Left lung (tissue), 10 donors: Measurements from ENCODE around the gene ZGPAT. TPM values are rescaled to one million over a fixed set of nuclear protein-coding genes. Genes with fewer than 3 reads are reported as not detected.

Experiments used
- ATAC-seq: fragments of 200-7000 bp; cut with Tn5 transposase; one replicate; pipeline ENCODE4 v1.9.1; 2020; ENCODE audit warnings: moderate library complexity
- DNase-seq, 4 donors: peaks; one replicate each; pipeline ENCODE4 v3.0.0-alpha.2; 2013 to 2020
- H3K27ac ChIP-seq, 2 donors: fragments of 200-600 bp; sonication (generic) in 1 of 2; one replicate each; pipeline versions ENCODE4 v1.5.0 to v1.8.0; 2020 to 2021
- H3K27me3 ChIP-seq, 2 donors: fragments of 200-600 bp; sonication (generic) in 1 of 2; one replicate each; pipeline versions ENCODE4 v1.5.0 to v1.8.0; 2020 to 2021
- H3K36me3 ChIP-seq, 2 donors: fragments of 200-600 bp; sonication (generic) in 1 of 2; one replicate each; pipeline versions ENCODE4 v1.5.0 to v1.8.0; 2020 to 2021
- H3K4me1 ChIP-seq, 2 donors: fragments of 200-600 bp; one replicate each; pipeline ENCODE4 v1.8.0; 2021
- H3K4me3 ChIP-seq, 2 donors: fragments of 200-600 bp; sonication (generic) in 1 of 2; one replicate each; pipeline versions ENCODE4 v1.5.0 to v1.8.0; 2020 to 2021; ENCODE audit warnings: mild to moderate bottlenecking in 1 of 2
- H3K9me3 ChIP-seq, 2 donors: fragments of 200-600 bp; sonication (generic) in 1 of 2; one replicate each; pipeline versions ENCODE4 v1.5.0 to v1.8.0; 2020 to 2021
- CTCF ChIP-seq, 2 donors: fragments of 200-600 bp; sonication (generic) in 1 of 2; IDR thresholded peaks; one replicate each; pipeline versions ENCODE4 v1.5.0 to v1.8.0; 2021; ENCODE audit warnings: antibody characterized with exemption in 2 of 2
- intact Hi-C, 2 donors: fragments of 100-400 bp; cut with DNase I; formaldehyde crosslinking; loops; one replicate each; pipeline versions ENCODE4 v1.11.2 to v1.14.2; 2022
- polyA plus RNA-seq, 6 donors: library from polyadenylated mRNA; unstranded; fragments of 120-200 nt; gene quantifications; one replicate each; pipeline ENCODE4 v1.2.1, GENCODE V29; 2013; ENCODE audit not compliant: insufficient read length in 6 of 6
- total RNA-seq, 2 donors: library from RNA; stranded (reverse); fragmentation: NEBNext Ultra II Directional; extraction: Animal tissue kit (Norgen Biotek cat#: 25700); gene quantifications; one replicate each; pipeline ENCODE4 v1.2.1, GENCODE V29; 2021
- donor health status: DM: no; HTN: yes; CAD: no.
- donor health status: DM: no; HTN: no; CAD: no.

The ZGPAT gene
- total and polyA plus RNA-seq, 8 donors = 13.7 to 28.8 (median 18.9) TPM

- Histone ChIP-seq H3K27me3 (peaks cover 0 to 5% of the 10 kb centered on the region in 2 donors), H3K27ac (peak overlapping the region in 1 of 2 donors; percentile 10), H3K4me3 (no peak overlapping the region), H3K4me1 (peaks cover 14 to 50% of the 10 kb centered on the region in 2 donors), H3K9me3 (no peaks in the 10 kb centered on the region), H3K36me3 (peaks cover 0 to 29% of the 10 kb centered on the region in 2 donors)
- no peak for ATAC-seq
- no peak for TF ChIP-seq CTCF (IDR thresholded peaks at IDR 0.05)
- DNase-seq = no peak
- intact Hi-C loops = no loop called here
Measured at GRCh38 chr20:63691711-63692435, 16.0 kb upstream of the ZGPAT start.

DNA sequence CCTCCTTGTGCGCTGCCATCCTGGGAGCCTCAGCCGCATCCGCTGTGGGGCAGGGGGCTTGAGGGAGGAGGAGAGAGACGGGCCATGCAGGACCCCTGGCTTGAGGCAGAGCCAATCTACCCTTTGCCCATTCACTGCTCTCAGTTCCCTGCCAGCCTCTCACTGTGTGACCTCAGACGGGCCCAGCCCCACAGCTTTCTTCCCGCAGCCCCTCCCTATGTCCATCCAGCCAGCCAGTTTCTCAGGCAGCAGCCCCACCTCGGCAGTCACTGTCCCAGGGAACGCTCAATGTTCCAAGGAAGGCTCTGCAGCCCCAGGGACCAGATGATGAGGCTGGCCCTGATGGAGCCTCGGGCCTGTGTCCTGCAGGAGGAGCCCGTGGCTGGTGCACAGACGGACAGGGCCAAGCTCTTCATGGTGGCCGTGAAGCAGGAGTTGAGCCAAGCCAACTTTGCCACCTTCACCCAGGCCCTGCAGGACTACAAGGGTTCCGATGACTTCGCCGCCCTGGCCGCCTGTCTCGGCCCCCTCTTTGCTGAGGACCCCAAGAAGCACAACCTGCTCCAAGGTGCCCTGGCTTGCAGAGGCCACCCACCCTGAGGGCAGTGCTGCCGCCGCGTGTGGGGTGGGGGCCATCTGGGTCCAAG is 15.3 kb upstream of the ZGPAT start:
- DNase-seq (no peak), ATAC-seq (peak; percentile 1)
- H3K27me3 ChIP-seq = peaks cover 0 to 10% of the 10 kb centered on the region in 2 donors
- no peak overlapping the region for H3K4me3 ChIP-seq
- H3K9me3 ChIP-seq = no peaks in the 10 kb centered on the region
- no peak for TF ChIP-seq CTCF (IDR thresholded peaks at IDR 0.05)
- peak overlapping the region in 1 of 2 donors; percentile 10 for H3K27ac ChIP-seq
- intact Hi-C loops = no loop called here
- peaks cover 0 to 29% of the 10 kb centered on the region in 2 donors for H3K36me3 ChIP-seq
- peaks cover 13 to 50% of the 10 kb centered on the region in 2 donors for H3K4me1 ChIP-seq

GRCh38 chr20:63693083-63693732 is 14.6 kb upstream of the ZGPAT start:
- Histone ChIP-seq H3K9me3 (no peaks in the 10 kb centered on the region), H3K27ac (peak overlapping the region in 1 of 2 donors; percentile 10), H3K4me3 (no peak overlapping the region), H3K27me3 (peaks cover 0 to 10% of the 10 kb centered on the region in 2 donors), H3K4me1 (peaks cover 9 to 50% of the 10 kb centered on the region in 2 donors), H3K36me3 (peaks cover 0 to 29% of the 10 kb centered on the region in 2 donors)
- ATAC-seq (no peak), DNase-seq (no peak)
- intact Hi-C loops = no loop called here
- no peak for TF ChIP-seq CTCF (IDR thresholded peaks at IDR 0.05)

DNA sequence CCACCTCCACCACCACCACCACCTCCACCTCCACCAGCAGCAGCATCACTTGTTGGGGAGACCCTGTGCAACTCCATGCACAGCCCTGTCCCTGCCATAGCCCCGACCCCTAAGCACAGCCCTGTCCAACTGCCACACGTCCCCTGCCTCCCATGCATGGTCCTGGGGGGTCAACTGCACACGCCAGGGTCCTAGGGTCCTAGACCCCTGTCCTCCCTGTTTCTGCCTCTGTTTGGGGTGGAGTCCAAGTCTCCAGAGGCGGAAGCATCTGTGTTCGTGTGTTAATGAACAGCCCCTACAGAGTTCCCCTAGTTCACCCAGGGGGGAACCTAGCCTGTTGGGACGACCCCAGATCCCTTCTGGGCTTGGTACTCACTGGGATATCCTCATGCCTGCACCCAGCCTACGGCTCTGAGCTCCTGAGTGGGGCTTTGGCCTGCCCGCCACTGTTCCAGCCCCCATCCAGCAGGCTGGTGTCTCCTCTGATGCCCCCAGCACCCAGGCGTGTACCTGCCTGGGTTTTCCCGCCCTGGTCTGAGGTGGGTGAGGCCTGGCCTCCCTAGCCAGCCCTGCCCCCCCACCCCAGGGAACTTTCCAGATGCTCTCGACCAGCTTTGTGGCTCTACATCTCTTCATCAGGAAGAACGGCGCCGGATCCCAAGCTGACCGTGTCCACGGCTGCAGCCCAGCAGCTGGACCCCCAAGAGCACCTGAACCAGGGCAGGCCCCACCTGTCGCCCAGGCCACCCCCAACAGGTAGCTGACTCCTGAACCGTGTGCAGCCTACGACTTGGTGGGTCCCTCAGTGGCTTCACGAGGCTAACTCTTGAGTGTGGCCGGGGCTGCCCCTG is 13.9 kb upstream of the ZGPAT start:
- Histone ChIP-seq H3K4me3 (no peak overlapping the region), H3K27ac (no peak overlapping the region), H3K9me3 (no peaks in the 10 kb centered on the region), H3K36me3 (peaks cover 0 to 29% of the 10 kb centered on the region in 2 donors), H3K4me1 (peaks cover 9 to 50% of the 10 kb centered on the region in 2 donors), H3K27me3 (peaks cover 0 to 10% of the 10 kb centered on the region in 2 donors)
- no peak for DNase-seq
- intact Hi-C loops = no loop called here
- ATAC-seq = no peak
- no peak for TF ChIP-seq CTCF (IDR thresholded peaks at IDR 0.05)
